SJSA1 (cell line): ENCODE results near the gene PIGH. TPM values are rescaled to one million over a fixed set of nuclear protein-coding genes. Genes with fewer than 3 reads are reported as not detected.
"Not testable (repeated sequence)": the region's sequence is repeated elsewhere in the genome, so short reads cannot be mapped to it uniquely, and the experiment has no call there.

ENCODE experiments used
- DNase-seq, 2 experiments: peaks; one replicate each; pipeline ENCODE4 v3.0.0-alpha.2; 2015 to 2020; ENCODE audit warnings: low spot score in 2 of 2, low read depth in 1 of 2
- H3K27ac ChIP-seq: fragments of 250-450 bp; sonication (Bioruptor Pico); 2 replicates; pipeline ENCODE4 v1.5.1; 2020; ENCODE audit warnings: mild to moderate bottlenecking, moderate library complexity
- H3K27me3 ChIP-seq: fragments of 250-450 bp; sonication (Bioruptor Pico); replicated peaks from 2 replicates; pipeline ENCODE4 v1.5.1; 2020; ENCODE audit warnings: mild to moderate bottlenecking, moderate library complexity
- H3K36me3 ChIP-seq: fragments of 250-450 bp; sonication (Bioruptor Pico); 2 replicates; pipeline ENCODE4 v1.5.1; 2020; ENCODE audit warnings: mild to moderate bottlenecking
- H3K4me1 ChIP-seq: fragments of 250-450 bp; sonication (Bioruptor Pico); replicated peaks from 2 replicates; pipeline ENCODE4 v1.6.1; 2021; ENCODE audit warnings: mild to moderate bottlenecking
- H3K4me3 ChIP-seq: fragments of 250-450 bp; sonication (Bioruptor Pico); 2 replicates; pipeline ENCODE4 v1.5.1; 2020; ENCODE audit warnings: mild to moderate bottlenecking
- H3K9me3 ChIP-seq: fragments of 250-450 bp; sonication (Bioruptor Pico); replicated peaks from 2 replicates; pipeline ENCODE4 v1.5.1; 2020; ENCODE audit warnings: mild to moderate bottlenecking
- total RNA-seq: library from RNA; depleted of rRNA; stranded (reverse); fragments of >200 nt; shearing (Covaris generic); gene quantifications from 2 replicates; pipeline ENCODE4 v1.2.3, GENCODE V29; 2014

PIGH gene
- total RNA-seq, 1 experiment from 2014 or later, result 11.2 TPM

- H3K27me3 ChIP-seq, H3K27ac ChIP-seq, H3K4me3 ChIP-seq, DNase-seq, H3K9me3 ChIP-seq, H3K36me3 ChIP-seq: not testable (repeated sequence)
- peaks cover 13% of the 10 kb centered on the region for H3K4me1 ChIP-seq
Observed at GRCh38 chr14:67626131-67626530, 26.1 kb upstream of the PIGH start.

DNA sequence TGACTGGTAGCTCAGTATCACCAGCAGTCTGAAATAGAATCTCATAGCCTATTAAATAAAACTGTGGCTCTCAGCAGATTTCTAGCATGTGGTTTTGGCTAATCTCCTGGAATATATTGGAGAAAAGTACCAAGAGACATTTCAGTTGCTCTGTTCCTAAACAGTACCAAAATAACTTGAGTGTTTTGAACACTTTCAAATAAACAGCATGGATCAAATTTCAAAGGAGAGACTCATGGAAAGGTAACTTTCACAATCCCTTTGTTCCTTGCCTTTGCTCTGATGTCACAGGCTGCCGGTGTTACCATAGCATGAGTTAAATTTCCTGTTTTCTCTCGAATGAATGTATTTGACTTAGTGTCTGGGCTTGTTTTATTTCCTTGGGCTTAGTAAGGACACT lies 23.0 kb upstream of the PIGH start:
- Histone ChIP-seq H3K27ac (peak overlapping the region; percentile 56), H3K4me1 (peaks cover 17% of the 10 kb centered on the region), H3K36me3 (no peaks in the 10 kb centered on the region), H3K4me3 (no peak overlapping the region), H3K9me3 (no peaks in the 10 kb centered on the region), H3K27me3 (no peaks in the 10 kb centered on the region)
- DNase-seq, result no peak

GRCh38 chr14:67622675-67623074 lies 22.6 kb upstream of the PIGH start:
- Histone ChIP-seq H3K9me3 (no peaks in the 10 kb centered on the region), H3K4me1 (peaks cover 17% of the 10 kb centered on the region), H3K36me3 (no peaks in the 10 kb centered on the region), H3K27me3 (no peaks in the 10 kb centered on the region), H3K4me3 (no peak overlapping the region), H3K27ac (peak overlapping the region; percentile 56)
- peak; percentile 56 to 64 for DNase-seq

GRCh38 chr14:67620217-67620785 lies 20.2 kb upstream of the PIGH start:
- no peak overlapping the region for H3K27ac ChIP-seq

GRCh38 chr14:67619446-67620216 lies 19.6 kb upstream of the PIGH start, which contains the start of gene ARG2:
TSS of gene ARG2 (plus strand) at chr14:67619920. CDS start at chr14:67619978, 58 bp downstream.
- peak; percentile 69 to 93 for DNase-seq
- peak within 1 kb of the TSS; percentile 46 for H3K4me3 ChIP-seq
- H3K27me3 ChIP-seq, result no peaks in the 10 kb centered on the region
- no peaks in the 10 kb centered on the region for H3K36me3 ChIP-seq
- H3K27ac ChIP-seq, result no peak within 1 kb of the TSS
- H3K9me3 ChIP-seq, result no peaks in the 10 kb centered on the region
- peaks cover 17% of the 10 kb centered on the region for H3K4me1 ChIP-seq

More at GRCh38 chr14:67620217-67620785, 20.2 kb upstream of the PIGH start:
- no peak for DNase-seq
- H3K4me3 ChIP-seq, result peak overlapping the region; percentile 46
- H3K36me3 ChIP-seq, result no peaks in the 10 kb centered on the region
- H3K9me3 ChIP-seq, result no peaks in the 10 kb centered on the region
- H3K4me1 ChIP-seq, result peaks cover 17% of the 10 kb centered on the region
- no peaks in the 10 kb centered on the region for H3K27me3 ChIP-seq

- Histone ChIP-seq H3K27me3 (no peaks in the 10 kb centered on the region), H3K36me3 (no peaks in the 10 kb centered on the region), H3K4me1 (peaks cover 17% of the 10 kb centered on the region), H3K27ac (no peak overlapping the region), H3K4me3 (no peak overlapping the region), H3K9me3 (no peaks in the 10 kb centered on the region)
- DNase-seq, result peak in 1 of 2 experiments; percentile 51
Observed at GRCh38 chr14:67618617-67619063, 18.6 kb upstream of the PIGH start.

GRCh38 chr14:67610491-67610890 lies 10.4 kb upstream of the PIGH start:
- Histone ChIP-seq H3K9me3 (no peaks in the 10 kb centered on the region), H3K27ac (no peak overlapping the region), H3K4me3 (no peak overlapping the region), H3K27me3 (no peaks in the 10 kb centered on the region), H3K4me1 (no peaks in the 10 kb centered on the region), H3K36me3 (no peaks in the 10 kb centered on the region)
- no peak for DNase-seq

GRCh38 chr14:67609642-67610310 lies 9.7 kb upstream of the PIGH start:
- Histone ChIP-seq H3K4me3 (no peak overlapping the region), H3K27me3 (no peaks in the 10 kb centered on the region), H3K4me1 (no peaks in the 10 kb centered on the region), H3K9me3 (no peaks in the 10 kb centered on the region), H3K27ac (no peak overlapping the region), H3K36me3 (no peaks in the 10 kb centered on the region)
- DNase-seq, result no peak

- Histone ChIP-seq H3K4me3 (no peak overlapping the region), H3K4me1 (no peaks in the 10 kb centered on the region), H3K36me3 (no peaks in the 10 kb centered on the region), H3K27ac (no peak overlapping the region), H3K27me3 (no peaks in the 10 kb centered on the region), H3K9me3 (no peaks in the 10 kb centered on the region)
- no peak for DNase-seq
Observed at GRCh38 chr14:67607646-67608045, 7.6 kb upstream of the PIGH start.

DNA sequence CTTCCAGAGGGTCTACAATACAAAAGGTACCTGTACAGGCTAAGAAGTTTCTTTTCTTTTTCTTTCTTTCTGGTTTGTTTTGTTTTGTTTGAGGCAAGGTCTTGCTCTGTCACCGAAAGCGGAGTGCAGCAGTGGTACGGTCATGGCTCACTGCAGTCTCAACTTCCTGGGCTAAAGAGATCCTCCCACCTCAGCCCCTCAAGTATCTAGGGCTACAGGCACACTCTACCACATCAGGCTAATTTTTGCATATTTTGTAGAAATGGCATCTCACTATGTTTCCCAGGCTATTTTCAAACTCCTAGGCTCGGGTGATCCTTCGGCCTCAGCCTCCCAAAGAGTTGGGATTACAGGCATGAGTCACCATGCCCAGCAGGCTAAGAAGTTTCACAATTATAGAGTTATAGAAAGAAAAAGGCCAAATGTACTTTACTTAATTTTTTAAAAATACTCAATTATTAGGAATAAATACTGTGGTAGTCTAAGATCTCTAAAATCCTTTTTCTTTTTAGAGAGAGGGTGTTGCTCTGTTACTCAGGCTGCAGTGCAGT lies 3.0 kb upstream of the PIGH start:
- no peak overlapping the region for H3K4me3 ChIP-seq
- H3K36me3 ChIP-seq, result no peaks in the 10 kb centered on the region
- no peaks in the 10 kb centered on the region for H3K9me3 ChIP-seq
- H3K27ac ChIP-seq, result no peak overlapping the region
- peaks cover 5% of the 10 kb centered on the region; the same call in 1 of the 2 replicates for H3K4me1 ChIP-seq
- H3K27me3 ChIP-seq, result no peaks in the 10 kb centered on the region
- no peak for DNase-seq

- H3K4me3 ChIP-seq, result no peak overlapping the region
- H3K9me3 ChIP-seq, result no peaks in the 10 kb centered on the region
- H3K36me3 ChIP-seq, result no peaks in the 10 kb centered on the region
- no peaks in the 10 kb centered on the region for H3K27me3 ChIP-seq
- peaks cover 5% of the 10 kb centered on the region; the same call in 1 of the 2 replicates for H3K4me1 ChIP-seq
- H3K27ac ChIP-seq, result no peak overlapping the region
- DNase-seq, result no peak
Observed at GRCh38 chr14:67602076-67602475, 2.0 kb upstream of the PIGH start.

- DNase-seq, H3K36me3 ChIP-seq, H3K27me3 ChIP-seq, H3K9me3 ChIP-seq, H3K4me1 ChIP-seq: not testable (repeated sequence)
- Histone ChIP-seq H3K27ac (peak overlapping the region; percentile 25; the same call in 1 of the 2 replicates), H3K4me3 (peak overlapping the region; percentile 63)
Observed at GRCh38 chr14:67600562-67600974, 500 bp upstream of the PIGH start.

DNA sequence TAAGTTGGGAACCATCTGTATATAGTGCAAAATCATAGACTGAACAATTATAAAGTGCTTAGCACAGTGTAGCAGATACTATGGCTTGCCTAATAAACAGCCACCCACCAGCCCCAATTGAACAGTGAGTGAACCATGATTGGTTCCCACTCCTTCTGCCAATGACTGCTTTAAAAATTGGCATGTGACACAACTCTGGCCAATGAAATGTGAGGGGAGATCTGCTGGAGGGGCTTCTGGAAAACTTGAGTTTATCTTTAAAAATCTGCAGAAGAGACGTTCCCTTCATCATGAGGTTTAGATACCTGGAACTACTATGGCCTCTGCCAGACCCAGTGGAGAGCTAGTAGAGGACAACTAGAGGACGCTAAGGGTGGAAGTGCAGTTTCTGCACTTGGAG lies 4.7 kb downstream of the PIGH start:
- Histone ChIP-seq H3K4me3 (no peak overlapping the region), H3K4me1 (peaks cover 2% of the 10 kb centered on the region; the same call in 1 of the 2 replicates), H3K9me3 (no peaks in the 10 kb centered on the region), H3K36me3 (peaks cover 3% of the 10 kb centered on the region; the same call in 1 of the 2 replicates), H3K27me3 (no peaks in the 10 kb centered on the region), H3K27ac (no peak overlapping the region)
- no peak for DNase-seq

DNA sequence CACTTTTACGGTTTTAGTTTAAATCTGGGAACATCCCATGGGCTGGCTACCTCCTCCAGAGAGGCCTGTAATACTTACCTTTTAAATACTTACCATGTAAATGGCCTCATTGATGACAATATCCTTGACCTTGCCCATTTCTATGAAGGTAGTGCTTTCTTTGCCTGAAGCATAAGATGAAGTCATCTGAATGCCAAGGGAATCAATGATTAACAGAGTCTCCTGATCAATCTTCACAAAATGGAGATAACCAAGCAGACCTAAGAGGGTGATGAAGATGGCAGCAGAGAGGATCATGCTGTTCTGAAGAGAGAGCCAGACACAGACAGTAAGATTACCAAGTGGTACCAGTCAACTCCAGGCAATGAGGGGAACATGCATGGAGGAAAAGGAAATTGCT lies 6.4 kb downstream of the PIGH start:
- H3K36me3 ChIP-seq, H3K27me3 ChIP-seq, H3K4me3 ChIP-seq, H3K4me1 ChIP-seq, H3K27ac ChIP-seq, DNase-seq, H3K9me3 ChIP-seq: not testable (repeated sequence)
